Testis (tissue), 2 donors: ENCODE data around the gene SLC9A3.

ENCODE experiments used
- POLR2A ChIP-seq: fragments of 450-650 bp; IDR thresholded peaks from one replicate; pipeline ENCODE4 v1.6.1; 2017; ENCODE audit warnings: antibody characterized with exemption, mild to moderate bottlenecking, moderate library complexity
- TF ChIP-seq, protein P1 (sequence below), 3 experiments: fragments of 450-650 bp in 2 of 3; fragments of 200-600 bp in 1 of 3; sonication (generic) in 1 of 3; IDR thresholded peaks; one replicate each; pipeline ENCODE4 v1.5.1; 2016 to 2019; ENCODE audit warnings: antibody characterized with exemption in 3 of 3, mild to moderate bottlenecking in 2 of 3, moderate library complexity in 1 of 3

- TF ChIP-seq, protein P1, sequence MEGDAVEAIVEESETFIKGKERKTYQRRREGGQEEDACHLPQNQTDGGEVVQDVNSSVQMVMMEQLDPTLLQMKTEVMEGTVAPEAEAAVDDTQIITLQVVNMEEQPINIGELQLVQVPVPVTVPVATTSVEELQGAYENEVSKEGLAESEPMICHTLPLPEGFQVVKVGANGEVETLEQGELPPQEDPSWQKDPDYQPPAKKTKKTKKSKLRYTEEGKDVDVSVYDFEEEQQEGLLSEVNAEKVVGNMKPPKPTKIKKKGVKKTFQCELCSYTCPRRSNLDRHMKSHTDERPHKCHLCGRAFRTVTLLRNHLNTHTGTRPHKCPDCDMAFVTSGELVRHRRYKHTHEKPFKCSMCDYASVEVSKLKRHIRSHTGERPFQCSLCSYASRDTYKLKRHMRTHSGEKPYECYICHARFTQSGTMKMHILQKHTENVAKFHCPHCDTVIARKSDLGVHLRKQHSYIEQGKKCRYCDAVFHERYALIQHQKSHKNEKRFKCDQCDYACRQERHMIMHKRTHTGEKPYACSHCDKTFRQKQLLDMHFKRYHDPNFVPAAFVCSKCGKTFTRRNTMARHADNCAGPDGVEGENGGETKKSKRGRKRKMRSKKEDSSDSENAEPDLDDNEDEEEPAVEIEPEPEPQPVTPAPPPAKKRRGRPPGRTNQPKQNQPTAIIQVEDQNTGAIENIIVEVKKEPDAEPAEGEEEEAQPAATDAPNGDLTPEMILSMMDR (IDR thresholded peaks at IDR 0.05): no peak
- TF ChIP-seq POLR2A: no peak
These were observed 102.3 kb downstream of the SLC9A3 start for GRCh38 chr5:421901-422300.
